Iris pigment epithelial cell (primary cell): ENCODE measurements around the gene PRR33.
A peak's percentile ranks its signal among the peaks of the same experiment; 100 is the strongest.

Source experiments
- DNase-seq: peaks from one replicate; pipeline ENCODE4 v3.0.0-alpha.2; 2011; ENCODE audit warnings: low read depth

Gene PRR33

DNA sequence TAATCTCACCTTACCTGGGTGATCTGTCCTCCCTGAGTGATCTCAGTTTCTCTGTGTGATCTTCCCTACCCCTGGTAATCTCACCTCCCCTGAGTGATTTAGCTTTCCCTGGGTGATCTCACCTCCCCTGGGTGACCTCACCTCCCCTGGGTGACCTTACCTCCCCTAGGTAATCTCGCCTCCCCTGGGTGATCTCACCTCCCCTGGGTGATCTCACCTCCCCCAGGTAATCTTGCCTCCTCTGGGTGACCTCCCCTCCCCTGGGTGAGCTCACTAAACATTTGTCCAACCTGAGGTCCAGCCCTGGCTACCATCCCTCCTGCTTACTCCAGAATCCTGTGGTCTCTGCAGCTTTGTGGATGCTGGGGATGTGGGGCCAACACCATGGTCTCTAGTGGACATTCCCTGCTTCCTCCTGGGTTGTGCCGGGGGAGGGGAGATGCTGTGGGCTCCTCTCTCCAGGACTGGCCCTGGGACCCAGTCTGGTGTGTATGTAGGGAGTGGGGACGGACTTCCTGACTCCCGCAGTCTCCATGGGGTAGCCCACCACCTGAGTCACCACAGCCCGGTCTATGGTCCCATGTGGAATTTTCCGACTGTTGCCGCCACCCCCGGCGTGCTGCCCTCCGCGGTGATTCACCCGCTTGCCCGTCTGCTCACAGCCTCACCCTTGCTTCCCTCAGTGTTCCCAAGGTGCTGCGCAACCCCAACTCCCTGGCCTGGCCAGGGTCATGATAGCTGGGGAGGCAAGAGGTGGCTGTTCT is 28.9 kb downstream of the PRR33 start:
- DNase-seq = peak; percentile 73

DNA sequence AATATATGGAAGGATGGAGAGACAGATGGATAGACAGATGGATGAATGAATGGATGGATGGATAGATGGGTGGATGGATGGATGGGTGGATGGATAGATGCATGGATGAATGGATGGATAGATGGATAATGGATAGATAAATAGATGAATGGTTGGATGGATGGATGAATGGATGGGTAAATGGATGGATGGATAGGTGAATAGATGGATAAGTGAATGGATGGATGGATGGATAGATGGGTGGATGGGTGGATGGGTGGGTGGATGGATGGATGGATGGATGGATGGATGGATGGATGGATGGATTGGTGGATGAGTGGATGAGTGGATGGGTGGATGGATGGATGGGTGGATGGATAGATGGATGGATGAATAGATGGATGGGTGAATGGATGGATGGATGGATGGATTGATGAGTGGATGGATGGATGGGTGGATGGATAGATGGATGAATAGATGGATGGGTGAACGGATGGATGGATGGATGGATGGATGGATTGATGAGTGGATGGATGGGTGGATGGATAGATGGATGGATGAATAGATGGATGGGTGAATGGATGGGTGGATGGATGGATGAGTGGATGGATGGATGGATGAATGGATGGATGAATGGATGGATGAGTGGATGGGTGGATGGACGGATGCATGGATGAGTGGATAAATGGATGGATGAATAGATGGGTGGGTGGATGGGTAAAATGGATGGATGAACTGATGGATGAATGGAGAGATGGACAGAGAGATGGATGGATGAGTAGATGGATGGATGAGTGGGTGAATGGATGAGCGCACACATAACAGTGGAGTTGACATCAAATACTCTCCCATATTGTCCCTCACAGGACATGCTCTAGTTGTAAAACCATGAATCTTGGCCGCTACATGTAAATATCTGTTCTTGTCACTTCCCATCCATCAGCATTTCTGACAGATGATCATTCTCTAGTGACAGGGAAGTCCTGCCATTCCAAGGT is 30.0 kb downstream of the PRR33 start:
- no peak for DNase-seq

- DNase-seq = no peak
Observed at GRCh38 chr11:1860108-1860507, 31.6 kb downstream of the PRR33 start.

- no peak for DNase-seq
Observed at GRCh38 chr11:1859004-1859403, 32.7 kb downstream of the PRR33 start.

GRCh38 chr11:1858576-1858975 is 33.1 kb downstream of the PRR33 start:
- DNase-seq = no peak

DNA sequence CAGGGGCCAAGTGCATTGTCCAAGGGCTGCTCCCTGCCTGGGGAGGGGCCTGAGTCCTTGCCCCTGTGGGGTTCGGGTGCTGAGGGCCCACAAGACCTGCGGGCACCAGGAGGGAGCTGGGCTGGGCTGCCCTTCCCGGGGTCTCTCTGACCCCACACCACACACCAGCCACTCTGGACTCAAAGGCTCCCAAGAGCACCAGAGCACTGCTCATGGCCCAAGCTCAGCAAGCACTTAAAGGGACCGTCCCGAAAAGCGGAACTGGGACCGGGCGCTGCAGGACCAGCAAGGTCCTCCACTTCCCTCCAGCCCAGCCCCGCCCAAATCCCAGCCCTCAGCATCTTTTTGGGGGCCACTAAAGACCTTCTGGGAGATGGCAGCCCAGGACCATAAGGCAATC is 33.5 kb downstream of the PRR33 start:
- no peak for DNase-seq

DNA sequence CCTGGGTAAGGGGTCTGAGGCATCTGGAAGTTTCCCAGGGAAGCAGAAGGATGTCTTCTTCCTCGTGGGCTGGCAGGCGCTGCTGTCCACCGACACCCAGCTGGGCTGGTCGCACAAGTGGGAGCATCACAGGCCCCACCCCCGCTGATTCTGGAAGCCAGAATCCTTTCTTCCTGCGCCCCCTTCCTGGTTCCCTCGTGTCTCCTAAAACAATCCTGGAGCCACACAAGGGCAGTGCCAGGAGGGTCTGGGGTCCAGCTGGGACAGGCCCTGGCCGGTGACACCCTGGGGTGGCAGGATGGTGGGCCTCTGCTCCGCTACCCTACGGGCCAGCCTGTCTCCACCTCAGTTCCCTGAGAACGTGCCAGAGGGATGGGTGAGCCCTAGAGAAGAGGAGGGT is 34.6 kb downstream of the PRR33 start:
- no peak for DNase-seq

DNA sequence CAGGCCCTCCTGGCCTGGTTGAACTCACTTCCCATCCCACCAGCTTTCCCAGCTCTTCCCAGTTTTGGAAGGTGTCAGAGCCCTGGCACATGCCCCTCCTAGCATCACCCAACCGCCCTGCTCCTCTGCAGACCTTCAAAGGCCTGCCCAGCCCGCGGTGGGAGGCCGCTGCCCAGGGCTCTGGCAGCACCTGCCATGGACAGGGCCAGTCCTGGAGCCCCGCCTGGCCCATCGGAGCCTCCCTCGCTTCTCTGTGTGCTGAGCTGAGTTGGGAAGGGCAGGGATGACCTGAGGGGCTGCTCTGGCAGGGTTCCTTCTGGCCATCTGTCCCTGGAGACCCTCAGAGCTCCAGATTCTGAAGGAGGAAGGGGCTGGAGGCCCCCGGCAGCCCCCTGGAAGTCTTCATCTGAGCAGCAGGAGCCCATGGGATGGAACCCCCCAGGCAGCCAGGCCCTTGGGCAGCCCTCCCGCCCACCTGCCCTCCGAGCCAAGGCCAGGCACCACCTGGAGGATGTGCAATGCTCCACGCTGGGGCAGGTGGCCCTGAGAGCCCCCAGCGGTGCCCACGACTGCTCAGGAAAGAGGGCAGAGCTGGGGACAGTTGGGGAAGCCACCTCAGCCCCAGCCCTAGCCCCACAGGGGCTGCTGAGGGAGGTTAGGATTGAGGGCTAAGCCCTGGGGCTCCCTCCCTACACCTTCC is 35.2 kb downstream of the PRR33 start:
- no peak for DNase-seq

DNA sequence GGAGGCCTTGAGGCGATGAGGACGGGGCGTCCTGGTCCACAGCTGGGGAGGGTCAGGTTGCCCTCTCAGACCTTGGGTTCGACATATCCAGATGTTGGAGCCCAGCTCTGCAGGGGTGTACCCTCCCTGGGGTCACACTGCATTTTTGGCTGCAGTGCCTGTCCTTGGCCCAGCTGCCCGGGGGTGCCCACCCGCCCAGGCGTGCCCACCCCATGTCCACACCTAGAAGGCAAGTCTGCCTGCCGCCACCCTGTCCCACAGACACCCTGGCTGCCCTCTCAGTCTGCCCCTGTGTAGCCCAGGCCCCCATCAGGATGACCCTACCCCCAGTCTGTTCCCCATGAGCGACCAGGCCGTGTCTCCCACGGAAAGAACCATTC is 35.8 kb downstream of the PRR33 start:
- no peak for DNase-seq

GRCh38 chr11:1854949-1855885 is 36.5 kb downstream of the PRR33 start:
- no peak for DNase-seq

DNA sequence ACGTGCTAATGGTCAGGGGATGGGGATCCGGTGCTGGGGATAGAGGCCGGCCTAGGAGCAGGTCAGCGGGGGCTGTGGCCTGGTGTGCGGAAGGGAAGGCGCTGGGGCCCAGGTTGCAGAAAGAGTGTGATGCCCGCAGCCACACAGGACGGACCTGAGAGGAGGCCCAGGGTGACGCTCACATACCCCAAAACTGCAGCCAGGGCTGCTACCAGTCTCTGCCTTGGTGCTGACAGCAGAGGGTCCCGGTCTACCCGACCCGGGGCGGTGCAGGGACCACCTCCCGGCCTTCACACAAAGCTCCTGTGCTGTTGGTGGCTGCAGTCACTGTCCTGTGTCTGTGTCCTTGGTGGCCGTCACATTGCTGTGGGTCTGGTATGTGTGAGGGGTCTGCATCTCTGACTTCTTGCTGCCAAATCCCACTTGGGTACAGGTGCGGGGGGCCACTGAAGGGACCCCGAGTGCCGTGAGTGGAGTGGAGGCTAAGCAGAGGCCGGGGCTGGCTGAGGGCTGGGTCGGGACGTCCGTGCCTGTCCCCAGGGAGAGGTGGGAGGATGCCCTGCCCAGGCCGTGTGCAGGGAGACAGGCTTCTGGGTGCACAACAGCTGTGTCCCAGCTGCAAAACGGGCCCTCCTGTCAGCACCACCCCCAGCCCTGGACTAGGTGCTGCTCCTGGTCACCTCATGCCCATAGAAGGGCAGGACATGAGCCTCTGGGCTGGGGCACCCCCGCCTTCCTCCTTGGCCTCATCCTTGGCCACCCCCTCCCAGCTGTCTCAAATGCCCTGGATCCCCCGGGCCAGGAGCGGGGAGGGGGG is 37.4 kb downstream of the PRR33 start:
- DNase-seq = no peak

DNA sequence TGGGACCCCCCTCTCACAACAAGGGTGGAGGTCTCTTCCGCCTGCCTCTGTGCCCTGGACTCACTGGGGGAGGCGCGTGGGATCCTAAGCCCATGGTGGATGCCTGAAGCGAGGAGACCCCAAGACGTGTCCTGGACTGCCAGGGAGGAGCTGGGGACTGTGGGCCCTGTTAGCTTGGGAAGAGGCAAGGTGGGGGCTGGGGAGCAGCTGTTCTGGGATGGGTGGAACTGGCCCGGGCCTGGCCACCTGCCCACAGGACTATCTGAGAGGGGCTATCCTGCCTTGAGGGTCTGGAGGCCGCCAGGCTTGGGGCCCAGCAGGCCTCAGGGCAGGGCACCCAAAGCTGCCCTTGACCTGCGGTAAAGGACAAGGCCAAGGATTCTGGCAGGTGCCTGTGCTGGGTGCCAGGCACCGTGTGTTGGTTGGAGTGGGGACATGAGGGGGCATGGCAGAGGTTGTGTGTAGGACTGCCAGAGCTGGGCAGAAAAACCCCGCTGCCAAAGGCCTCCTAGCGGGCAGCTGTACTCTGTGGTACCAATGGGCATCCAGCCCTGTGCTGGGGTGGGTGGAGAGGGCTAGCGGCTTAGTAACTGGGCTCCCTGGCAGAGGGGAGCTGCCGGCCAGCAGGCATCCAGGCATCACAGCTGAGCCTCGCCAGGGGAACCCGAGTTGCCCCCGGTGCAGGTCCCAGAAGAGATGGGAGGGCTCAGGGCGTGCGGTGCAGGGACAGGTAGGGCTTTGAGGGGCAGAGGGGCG is 38.1 kb downstream of the PRR33 start:
- DNase-seq = no peak

GRCh38 chr11:1852877-1853276 is 38.8 kb downstream of the PRR33 start, which contains the start of gene LSP1:
LSP1 (plus strand) TSS chr11:1853084; CDS start chr11:1853145, 61 bp downstream.
- no peak for DNase-seq

GRCh38 chr11:1852271-1852876 is 39.3 kb downstream of the PRR33 start:
- DNase-seq = no peak

- no peak for DNase-seq
Observed at GRCh38 chr11:1851468-1852180, 40.1 kb downstream of the PRR33 start.

GRCh38 chr11:1848640-1849430 is 42.9 kb downstream of the PRR33 start:
- DNase-seq = no peak

DNA sequence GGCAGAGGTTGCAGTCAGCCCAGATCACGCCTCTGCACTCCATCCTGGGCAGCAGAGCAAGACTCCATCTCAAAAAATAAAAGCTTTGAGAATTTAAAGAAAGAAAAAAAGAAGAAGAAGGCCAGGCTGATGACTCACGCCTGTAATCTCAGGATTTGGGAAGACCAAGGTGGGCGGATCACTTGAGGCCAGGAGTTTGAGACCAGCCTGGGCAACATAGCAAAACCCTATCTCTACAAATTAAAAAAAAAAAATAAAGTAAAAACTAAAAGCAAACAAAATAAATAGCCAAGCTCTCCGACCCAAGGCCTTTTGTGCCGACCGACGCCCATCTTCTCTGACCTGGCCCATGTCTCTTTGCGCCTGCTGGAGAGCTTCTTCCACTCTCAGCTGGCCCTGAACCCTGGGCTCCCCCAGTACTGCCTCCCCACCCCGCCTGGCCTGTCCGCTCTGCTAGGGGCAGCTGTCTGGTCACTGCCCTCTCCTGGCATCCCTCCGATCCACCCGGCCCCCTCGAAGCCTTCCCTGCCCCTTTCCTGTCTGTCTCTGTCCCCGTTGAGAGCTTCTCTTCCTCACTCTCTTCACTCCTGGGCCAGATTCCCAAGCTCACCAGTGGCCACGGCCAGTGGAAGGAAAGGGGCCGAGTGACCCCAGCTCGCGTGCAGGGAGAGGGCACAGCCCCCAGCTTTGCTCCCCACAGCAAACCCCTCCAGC is 43.6 kb downstream of the PRR33 start:
- no peak for DNase-seq
